Activated naive CD8-positive, alpha-beta T cell treated with anti-CD3 and anti-CD28 coated beads, Interleukin-2, amount 10 ng/mL, durations not matched to agents 7 days and 5 days (primary cell): Measurements from ENCODE around the gene PER3. TPM values are rescaled to one million over a fixed set of nuclear protein-coding genes. Genes with fewer than 3 reads are reported as not detected.
A peak's percentile ranks its signal among the peaks of the same experiment; 100 is the strongest.

ENCODE experiments used
- ATAC-seq: fragments of 150-1000 bp; cut with Tn5 transposase; one replicate; pipeline ENCODE4 v1.10.0; 2021; ENCODE audit warnings: low read depth, moderate library complexity
- POLR2A ChIA-PET: fragments of 350-600 bp; sonication (Branson Sonifier 250); formaldehyde crosslinking; loops from one replicate; lab custom pipeline; 2021; ENCODE audit warnings: antibody characterized with exemption; lab: Charles Lee
- DNase-seq: peaks from one replicate; pipeline ENCODE4 v3.0.0; 2021
- H3K27ac Mint-ChIP-seq: one replicate; pipeline ENCODE4 v1.8.0; 2022; ENCODE audit warnings: mild to moderate bottlenecking, mixed read lengths
- H3K27me3 Mint-ChIP-seq: one replicate; pipeline ENCODE4 v1.8.0; 2022; ENCODE audit warnings: mild to moderate bottlenecking, moderate library complexity, mixed read lengths
- H3K36me3 Mint-ChIP-seq: one replicate; pipeline ENCODE4 v1.8.0; 2021; ENCODE audit warnings: mild to moderate bottlenecking, mixed read lengths
- H3K4me1 Mint-ChIP-seq: one replicate; pipeline ENCODE4 v1.8.0; 2021; ENCODE audit warnings: mixed read lengths
- H3K4me3 Mint-ChIP-seq: one replicate; pipeline ENCODE4 v1.8.0; 2022; ENCODE audit warnings: mild to moderate bottlenecking, moderate library complexity, mixed read lengths
- H3K9me3 Mint-ChIP-seq: one replicate; pipeline ENCODE4 v1.8.0; 2021; ENCODE audit warnings: mixed read lengths
- total RNA-seq, 2 experiments: library from RNA; stranded (reverse); gene quantifications; one replicate each; pipeline ENCODE4 v1.2.3, GENCODE V29; 2021

The PER3 gene
- total RNA-seq, 2 experiments from 2014 or later: 3.3 to 3.6 TPM

GRCh38 chr1:7853684-7854026 is 69.6 kb downstream of the PER3 start:
- Mint-ChIP-seq H3K9me3 (no peaks in the 10 kb centered on the region), H3K36me3 (no peaks in the 10 kb centered on the region), H3K4me3 (no peak overlapping the region), H3K27me3 (peaks cover 20% of the 10 kb centered on the region), H3K27ac (no peak overlapping the region), H3K4me1 (peaks cover 3% of the 10 kb centered on the region)
- DNase-seq: no peak
- POLR2A ChIA-PET: no interaction called here
- no peak for ATAC-seq

DNA sequence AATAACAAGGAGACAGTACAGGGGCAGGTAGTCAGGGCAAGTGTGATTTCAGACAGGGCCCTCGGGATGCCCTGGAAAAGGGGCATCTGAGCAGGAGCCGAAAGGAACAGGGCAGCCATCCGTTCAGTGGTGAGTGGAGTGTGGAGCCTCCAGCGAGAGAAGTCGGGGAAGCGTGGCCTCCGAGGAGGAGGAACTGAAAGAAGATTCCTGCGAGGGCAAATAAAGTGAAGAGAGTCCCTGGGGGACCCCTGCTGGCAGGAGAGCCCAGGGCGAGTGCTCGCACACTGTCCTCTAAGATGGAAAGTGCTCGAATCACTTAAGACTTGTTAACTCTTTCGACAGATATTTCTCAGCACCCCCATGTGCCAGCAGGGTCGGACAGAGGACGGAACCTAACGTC is 72.3 kb downstream of the PER3 start:
- Mint-ChIP-seq H3K27ac (no peak overlapping the region), H3K36me3 (no peaks in the 10 kb centered on the region), H3K4me3 (peak overlapping the region; percentile 56), H3K9me3 (no peaks in the 10 kb centered on the region), H3K4me1 (peaks cover 3% of the 10 kb centered on the region), H3K27me3 (peaks cover 13% of the 10 kb centered on the region)
- DNase-seq (no peak), ATAC-seq (no peak)
- POLR2A ChIA-PET: no interaction called here

DNA sequence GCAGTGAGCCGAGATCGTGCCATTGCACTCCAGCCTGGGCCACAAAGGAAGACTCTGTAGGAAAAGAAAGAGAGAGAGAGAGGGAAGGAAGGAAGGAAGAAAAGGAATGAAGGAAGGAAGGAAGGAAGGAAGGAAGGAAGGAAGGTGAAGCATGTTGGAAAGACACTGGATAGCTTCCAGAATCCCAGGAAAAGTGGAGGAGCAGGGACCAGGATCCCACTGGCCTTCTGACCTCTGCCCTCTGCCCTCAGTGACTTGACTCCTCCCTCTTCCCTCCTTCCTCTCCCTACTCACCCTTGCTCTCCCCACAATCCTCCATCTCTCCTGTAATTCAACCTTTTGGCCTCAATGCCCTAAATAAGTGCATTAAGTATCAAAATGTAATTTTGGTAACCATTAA is 72.9 kb downstream of the PER3 start:
- no peak for ATAC-seq
- DNase-seq: no peak
- no peaks in the 10 kb centered on the region for H3K36me3 Mint-ChIP-seq
- H3K4me1 Mint-ChIP-seq: peaks cover 3% of the 10 kb centered on the region
- no peaks in the 10 kb centered on the region for H3K9me3 Mint-ChIP-seq
- H3K27ac Mint-ChIP-seq: no peak overlapping the region
- POLR2A ChIA-PET: no interaction called here
- no peak overlapping the region for H3K4me3 Mint-ChIP-seq
- peaks cover 13% of the 10 kb centered on the region for H3K27me3 Mint-ChIP-seq

DNA sequence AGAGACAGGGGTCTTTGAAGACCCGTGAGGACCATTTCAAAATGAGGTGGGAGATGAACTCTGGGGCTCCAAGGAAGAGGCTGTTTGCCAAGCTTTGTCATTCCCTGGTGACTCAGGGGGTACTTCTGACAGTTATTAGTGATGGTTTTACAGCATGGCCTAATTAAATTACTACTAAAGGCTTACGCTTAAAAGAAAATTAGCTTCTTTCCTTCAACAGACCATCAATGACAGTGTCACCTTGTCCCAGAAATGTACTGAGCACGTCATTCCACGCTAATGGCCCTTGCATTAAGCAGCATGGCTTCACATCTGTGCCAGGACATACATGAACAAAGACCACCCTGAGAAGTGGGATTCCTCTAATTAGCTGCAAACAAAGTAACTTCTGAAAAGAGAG is 73.9 kb downstream of the PER3 start:
- no peak overlapping the region for H3K4me3 Mint-ChIP-seq
- no peaks in the 10 kb centered on the region for H3K36me3 Mint-ChIP-seq
- H3K27ac Mint-ChIP-seq: no peak overlapping the region
- POLR2A ChIA-PET: no interaction called here
- H3K4me1 Mint-ChIP-seq: peaks cover 3% of the 10 kb centered on the region
- ATAC-seq (no peak), DNase-seq (no peak)
- peaks cover 11% of the 10 kb centered on the region for H3K27me3 Mint-ChIP-seq
- no peaks in the 10 kb centered on the region for H3K9me3 Mint-ChIP-seq

DNA sequence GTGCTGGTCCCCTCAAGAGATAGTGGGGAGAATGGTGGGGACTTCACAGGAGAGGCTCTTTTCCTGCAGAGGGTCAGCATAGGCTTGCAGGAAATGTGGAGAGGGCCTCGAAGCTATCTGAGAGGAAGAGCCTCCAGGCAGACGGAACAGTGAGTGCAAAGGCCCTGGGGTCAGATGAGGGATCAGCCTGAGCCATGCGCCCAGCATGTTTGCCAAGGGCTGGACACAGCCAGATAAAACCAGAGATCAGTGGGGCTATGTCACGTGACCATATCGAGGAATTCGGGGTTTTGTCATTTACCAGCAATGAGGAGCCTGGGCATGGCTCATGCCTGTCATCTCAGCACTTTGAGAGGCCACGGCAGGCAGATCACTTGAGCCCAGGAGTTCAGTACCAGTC is 75.3 kb downstream of the PER3 start:
- Mint-ChIP-seq H3K4me3 (no peak overlapping the region), H3K27ac (no peak overlapping the region), H3K27me3 (peaks cover 7% of the 10 kb centered on the region), H3K9me3 (no peaks in the 10 kb centered on the region), H3K36me3 (no peaks in the 10 kb centered on the region), H3K4me1 (peaks cover 3% of the 10 kb centered on the region)
- DNase-seq (no peak), ATAC-seq (no peak)
- POLR2A ChIA-PET: no interaction called here

DNA sequence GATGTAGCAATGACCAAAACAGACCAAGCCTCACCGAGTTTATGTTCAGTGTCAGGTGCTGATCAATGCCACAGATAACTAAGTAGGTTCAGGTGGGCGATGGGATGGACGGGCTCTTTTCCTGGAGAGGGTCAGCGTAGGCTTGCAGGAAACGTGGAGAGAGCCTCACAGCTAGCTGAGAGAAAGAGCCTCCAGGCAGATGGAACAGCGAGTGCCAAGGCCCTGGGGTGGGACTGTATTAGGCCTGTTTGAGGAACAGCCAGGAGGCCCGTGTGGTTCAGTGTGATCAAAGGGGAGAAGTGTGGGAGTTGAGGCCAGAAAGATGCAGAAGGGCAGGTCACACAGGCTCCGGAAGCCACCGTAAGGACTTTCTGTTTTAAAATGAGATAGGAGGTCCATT is 76.0 kb downstream of the PER3 start:
- Mint-ChIP-seq H3K36me3 (no peaks in the 10 kb centered on the region), H3K27ac (no peak overlapping the region), H3K4me1 (peaks cover 3% of the 10 kb centered on the region), H3K4me3 (no peak overlapping the region), H3K27me3 (peaks cover 7% of the 10 kb centered on the region), H3K9me3 (no peaks in the 10 kb centered on the region)
- no peak for DNase-seq
- POLR2A ChIA-PET: no interaction called here
- ATAC-seq: no peak

DNA sequence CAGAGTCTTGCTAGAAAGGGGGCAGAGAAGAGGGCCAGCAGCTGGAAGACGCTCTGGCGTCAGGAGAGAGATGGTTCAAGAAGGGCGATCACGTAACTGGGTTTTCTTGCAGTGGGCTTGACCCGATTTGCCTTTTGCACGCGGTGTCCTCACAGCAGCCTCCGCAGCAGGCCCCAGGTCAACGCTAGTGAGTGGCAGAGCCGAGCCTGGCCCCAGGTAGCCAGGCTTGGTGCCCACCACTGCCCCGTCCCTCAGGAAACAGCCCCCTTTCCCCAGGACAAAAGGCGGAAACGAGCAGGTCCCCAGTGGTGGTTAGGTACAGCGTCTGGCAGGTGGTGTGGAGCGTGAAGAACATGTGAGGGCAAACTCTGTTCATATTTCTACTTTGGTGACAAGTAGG is 77.4 kb downstream of the PER3 start:
- POLR2A ChIA-PET: no interaction called here
- H3K27me3 Mint-ChIP-seq: peaks cover 6% of the 10 kb centered on the region
- H3K9me3 Mint-ChIP-seq: no peaks in the 10 kb centered on the region
- ATAC-seq: no peak
- H3K27ac Mint-ChIP-seq: no peak overlapping the region
- H3K4me3 Mint-ChIP-seq: no peak overlapping the region
- no peaks in the 10 kb centered on the region for H3K4me1 Mint-ChIP-seq
- H3K36me3 Mint-ChIP-seq: no peaks in the 10 kb centered on the region
- no peak for DNase-seq

GRCh38 chr1:7862211-7863060 is 78.3 kb downstream of the PER3 start:
- no peaks in the 10 kb centered on the region for H3K9me3 Mint-ChIP-seq
- POLR2A ChIA-PET: no interaction called here
- no peaks in the 10 kb centered on the region for H3K36me3 Mint-ChIP-seq

GRCh38 chr1:7863756-7864328 is 79.8 kb downstream of the PER3 start:
- DNase-seq (no peak), ATAC-seq (no peak)
- H3K36me3 Mint-ChIP-seq: no peaks in the 10 kb centered on the region
- H3K27me3 Mint-ChIP-seq: no peaks in the 10 kb centered on the region
- no peaks in the 10 kb centered on the region for H3K9me3 Mint-ChIP-seq
- no peak overlapping the region for H3K4me3 Mint-ChIP-seq
- no peaks in the 10 kb centered on the region for H3K4me1 Mint-ChIP-seq
- POLR2A ChIA-PET: no interaction called here
- no peak overlapping the region for H3K27ac Mint-ChIP-seq

More at GRCh38 chr1:7862211-7863060, 78.3 kb downstream of the PER3 start:
- H3K4me3 Mint-ChIP-seq: no peak overlapping the region
- H3K27ac Mint-ChIP-seq: no peak overlapping the region
- no peak for ATAC-seq
- no peak for DNase-seq
- H3K27me3 Mint-ChIP-seq: no peaks in the 10 kb centered on the region
- no peaks in the 10 kb centered on the region for H3K4me1 Mint-ChIP-seq

DNA sequence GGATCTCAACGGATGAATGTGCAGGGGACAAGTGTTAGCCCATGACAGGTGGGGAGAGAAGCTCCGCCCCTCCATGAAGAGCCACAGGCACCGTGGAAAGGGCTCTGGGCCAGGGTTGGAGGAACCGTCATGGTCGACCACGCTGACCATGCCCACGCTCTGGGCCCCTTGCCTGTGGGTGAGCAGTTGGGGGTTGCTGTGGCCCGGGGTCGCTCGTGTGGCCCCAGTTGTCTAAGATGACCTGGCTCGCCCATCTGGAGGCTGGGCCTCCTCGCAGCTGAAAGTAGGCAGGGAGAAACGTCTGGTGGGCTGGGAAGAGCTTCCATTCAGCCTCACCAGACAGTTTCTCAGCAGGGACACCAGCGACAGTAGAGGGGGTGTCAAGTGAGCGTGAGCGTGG is 81.9 kb downstream of the PER3 start:
- H3K4me3 Mint-ChIP-seq: no peak overlapping the region
- no peak for ATAC-seq
- no peaks in the 10 kb centered on the region for H3K4me1 Mint-ChIP-seq
- H3K9me3 Mint-ChIP-seq: no peaks in the 10 kb centered on the region
- H3K27me3 Mint-ChIP-seq: no peaks in the 10 kb centered on the region
- H3K27ac Mint-ChIP-seq: no peak overlapping the region
- H3K36me3 Mint-ChIP-seq: no peaks in the 10 kb centered on the region
- no peak for DNase-seq
- POLR2A ChIA-PET: no interaction called here

GRCh38 chr1:7868070-7868780 is 84.1 kb downstream of the PER3 start:
- Mint-ChIP-seq H3K4me1 (no peaks in the 10 kb centered on the region), H3K36me3 (no peaks in the 10 kb centered on the region), H3K4me3 (no peak overlapping the region), H3K27me3 (peaks cover 2% of the 10 kb centered on the region), H3K27ac (no peak overlapping the region), H3K9me3 (no peaks in the 10 kb centered on the region)
- no peak for DNase-seq
- no peak for ATAC-seq
- POLR2A ChIA-PET: no interaction called here

DNA sequence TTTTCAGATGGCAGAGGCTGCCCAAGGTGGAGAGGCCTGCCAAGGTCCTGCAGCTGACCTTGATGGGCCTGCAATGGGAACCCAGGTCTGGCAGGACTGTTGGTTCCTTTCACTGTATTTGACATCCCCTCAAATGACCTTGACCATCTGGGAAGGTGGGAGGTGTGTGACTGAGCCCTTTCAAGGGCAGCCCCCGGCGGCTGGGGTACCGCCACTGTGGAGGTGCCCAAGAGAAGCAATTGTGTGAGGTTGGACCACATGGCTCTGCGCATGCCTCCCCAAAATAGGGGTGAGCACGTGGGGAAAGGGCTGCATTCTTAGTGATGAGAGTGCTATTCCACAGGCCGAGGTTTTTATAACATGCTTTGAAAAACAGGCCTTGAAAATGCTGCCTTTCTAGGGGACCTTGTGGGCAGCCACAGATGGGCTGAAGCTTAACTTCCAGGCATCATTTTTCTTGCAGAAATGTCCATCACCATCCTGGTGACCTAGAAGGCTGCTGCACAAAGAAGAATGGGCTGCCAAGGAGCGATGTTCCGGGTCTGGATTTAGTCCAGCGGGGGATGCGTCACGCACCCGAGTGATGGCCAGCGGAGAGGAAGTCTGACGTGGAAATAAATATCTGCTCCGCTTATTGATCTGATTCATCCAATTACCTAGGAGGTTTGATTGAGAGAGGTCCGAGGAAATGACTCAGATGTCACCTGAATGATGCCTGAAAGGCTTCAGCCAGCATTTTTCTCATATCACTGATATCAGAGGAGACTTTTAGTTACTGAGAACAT is 85.2 kb downstream of the PER3 start:
- Mint-ChIP-seq H3K9me3 (no peaks in the 10 kb centered on the region), H3K27ac (no peak overlapping the region), H3K27me3 (peaks cover 2% of the 10 kb centered on the region), H3K4me3 (no peak overlapping the region), H3K36me3 (no peaks in the 10 kb centered on the region), H3K4me1 (no peaks in the 10 kb centered on the region)
- DNase-seq (no peak), ATAC-seq (no peak)
- POLR2A ChIA-PET: no interaction called here

- no peak overlapping the region for H3K27ac Mint-ChIP-seq
- no peaks in the 10 kb centered on the region for H3K9me3 Mint-ChIP-seq
- POLR2A ChIA-PET: no interaction called here
- no peak overlapping the region for H3K4me3 Mint-ChIP-seq
- H3K4me1 Mint-ChIP-seq: no peaks in the 10 kb centered on the region
- DNase-seq (no peak), ATAC-seq (no peak)
- peaks cover 2% of the 10 kb centered on the region for H3K27me3 Mint-ChIP-seq
- no peaks in the 10 kb centered on the region for H3K36me3 Mint-ChIP-seq
These were observed 87.0 kb downstream of the PER3 start for GRCh38 chr1:7871136-7871535.
